ENCODE data around the gene ATAD3B. TPM values are rescaled to one million over a fixed set of nuclear protein-coding genes. Genes with fewer than 3 reads are reported as not detected.
A peak's percentile ranks its signal among the peaks of the same experiment; 100 is the strongest.

Gene ATAD3B
- total and polyA plus RNA-seq, 7 donors: 4.8 to 49.4 (median 11.5) TPM

DNA sequence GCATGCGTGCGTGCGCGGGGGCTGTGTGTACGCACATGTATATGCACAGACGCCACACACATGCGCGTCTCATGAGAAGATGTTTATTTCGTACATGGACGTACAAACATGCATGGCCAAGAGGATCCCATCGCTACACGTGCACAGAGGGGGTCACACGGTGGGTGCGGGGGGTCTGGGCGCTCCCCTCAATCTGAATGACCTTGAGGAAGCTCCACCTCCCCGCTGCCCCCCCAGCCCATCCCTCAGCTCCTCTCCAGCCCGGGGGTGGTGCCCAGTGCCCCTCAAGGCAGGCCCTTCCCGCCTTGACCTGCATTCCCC lies 67.4 kb downstream of the ATAD3B start:
- DNase-seq: no peak
- WGBS, 2 donors: 83 to 87% methylated on average over 18 of the region's 18 CpGs
- Histone ChIP-seq H3K4me3 (peak overlapping the region; percentile 63 to 88 (median 83)), H3K27me3 (no peaks in the 10 kb centered on the region), H3K27ac (peak overlapping the region; percentile 81 to 85 (median 83)), H3K9me3 (no peaks in the 10 kb centered on the region), H3K36me3 (peaks cover 0 to 50% (median 18%) of the 10 kb centered on the region in 4 donors), H3K4me1 (peaks cover 0 to 26% (median 23%) of the 10 kb centered on the region in 4 donors)
- TF ChIP-seq POLR2A (IDR thresholded peaks at IDR 0.05) (no peak), EP300 (IDR thresholded peaks at IDR 0.05) (no peak), POLR2AphosphoS5 (IDR thresholded peaks at IDR 0.05) (no peak)
- intact Hi-C loops (cut with DNase I): no loop called here

DNA sequence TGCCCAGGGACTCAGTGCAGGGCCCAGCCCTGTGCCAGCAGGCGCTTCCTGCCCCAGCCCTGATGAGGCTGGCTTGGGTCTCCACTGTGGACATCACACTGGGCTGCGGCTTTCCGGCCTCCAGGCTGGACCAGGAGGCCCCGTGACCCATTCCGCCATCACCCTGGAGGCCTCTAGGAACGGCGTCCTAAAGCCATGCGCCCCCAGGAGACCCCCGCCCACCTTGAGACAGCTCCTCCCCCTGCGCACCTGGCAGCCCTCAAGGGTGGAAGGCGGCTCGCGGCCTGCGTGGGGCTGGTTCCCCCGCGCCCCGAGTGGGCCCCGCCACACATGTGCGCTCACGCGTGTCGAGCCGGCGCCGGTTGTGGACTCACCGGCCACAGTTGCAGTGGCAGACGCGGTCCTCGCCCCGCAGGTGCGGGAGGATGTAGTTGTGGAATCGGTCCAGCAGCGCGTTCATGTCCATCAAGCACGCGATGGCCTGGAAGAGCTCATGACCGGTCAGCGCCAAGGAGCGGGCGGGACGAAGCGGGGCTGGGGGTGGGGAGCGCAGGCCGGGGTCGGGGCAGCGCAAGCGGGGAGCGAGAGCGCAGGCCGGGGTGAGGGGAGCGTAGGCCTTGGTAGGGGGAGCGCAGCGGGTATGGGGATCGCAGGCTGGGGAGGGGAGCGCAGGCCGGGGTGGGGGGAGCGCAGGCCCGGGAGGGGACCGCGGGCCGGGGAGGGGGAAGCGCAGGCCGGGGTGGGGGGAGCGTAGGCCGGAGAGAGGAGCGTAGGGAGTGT lies 67.9 kb downstream of the ATAD3B start:
- peak; percentile 81 for DNase-seq
- WGBS, 2 donors: 19 to 21% methylated on average over 65 to 66 of the region's 66 CpGs
- Histone ChIP-seq H3K36me3 (peaks cover 0 to 46% (median 18%) of the 10 kb centered on the region in 4 donors), H3K4me3 (peak overlapping the region; percentile 63 to 88 (median 83)), H3K9me3 (no peaks in the 10 kb centered on the region), H3K27ac (peak overlapping the region; percentile 81 to 85 (median 83)), H3K4me1 (peaks cover 0 to 26% (median 23%) of the 10 kb centered on the region in 4 donors), H3K27me3 (no peaks in the 10 kb centered on the region)
- intact Hi-C loops (cut with DNase I): no loop called here
- TF ChIP-seq CTCF (IDR thresholded peaks at IDR 0.05) (no peak), POLR2A (IDR thresholded peaks at IDR 0.05) (no peak), POLR2AphosphoS5 (IDR thresholded peaks at IDR 0.05) (peak in 3 of 4 donors; percentile 14 to 38 (median 25))

DNA sequence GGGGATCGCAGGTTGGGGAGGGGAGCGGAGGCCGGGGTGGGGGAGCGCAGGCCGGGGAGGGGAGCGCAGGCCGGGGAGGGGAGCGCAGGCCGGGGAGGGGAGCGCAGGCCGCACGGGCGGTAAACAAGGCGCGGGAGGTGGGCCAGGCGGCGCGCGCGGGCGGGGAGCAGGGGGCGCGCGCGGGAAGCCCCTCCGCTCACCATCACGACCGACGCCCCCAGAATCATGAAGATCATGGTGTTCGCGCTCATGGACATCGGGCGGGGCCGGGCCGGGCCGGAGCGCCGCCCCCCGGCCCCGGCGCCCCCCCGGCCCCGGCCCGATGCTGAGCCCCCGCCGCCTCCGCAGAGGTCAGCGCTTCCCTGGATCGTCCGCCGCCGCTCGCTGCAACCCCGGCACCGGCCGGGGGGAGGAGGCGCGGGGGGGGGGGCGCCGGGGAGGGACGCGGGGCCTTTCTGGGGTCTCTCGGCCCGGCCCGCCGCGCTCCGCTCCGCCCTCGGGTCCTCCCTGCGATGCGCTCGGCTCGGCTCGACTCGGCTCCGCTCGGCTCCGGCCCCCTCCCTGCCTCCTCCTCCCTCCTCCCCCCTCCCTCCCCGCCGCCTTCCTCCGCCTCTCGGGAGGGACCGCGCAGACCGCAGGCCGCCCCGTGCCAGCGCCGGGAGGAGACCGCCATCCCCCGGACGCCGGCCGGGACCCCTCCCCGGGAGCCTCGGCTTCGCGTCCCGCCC lies 68.7 kb downstream of the ATAD3B start, which contains the start of gene TMEM240:
TMEM240 (minus strand) TSS at position 535 of the 728 bp plus-strand sequence; CDS start at position 257, 278 bp downstream.
- peak within 1 kb of the TSS; percentile 81 to 85 (median 83) for H3K27ac ChIP-seq
- intact Hi-C loops (cut with DNase I): no loop called here
- TF ChIP-seq POLR2A (IDR thresholded peaks at IDR 0.05): no peak
- no peak for TF ChIP-seq POLR2AphosphoS5 (IDR thresholded peaks at IDR 0.05)
- TF ChIP-seq EP300 (IDR thresholded peaks at IDR 0.05): no peak
- TF ChIP-seq CTCF (IDR thresholded peaks at IDR 0.05): no peak
- H3K27me3 ChIP-seq: no peaks in the 10 kb centered on the region
- H3K9me3 ChIP-seq: no peaks in the 10 kb centered on the region
- DNase-seq: peak; percentile 92
- peaks cover 0 to 41% (median 17%) of the 10 kb centered on the region in 4 donors for H3K36me3 ChIP-seq
- H3K4me1 ChIP-seq: peaks cover 0 to 26% (median 23%) of the 10 kb centered on the region in 4 donors
- H3K4me3 ChIP-seq: peak within 1 kb of the TSS; percentile 63 to 88 (median 83)
- 2% methylated on average over 99 to 100 of the region's 100 CpGs for WGBS, 2 donors

- intact Hi-C loops (cut with DNase I): no loop called here
- 58 to 68% methylated on average over 53 of the region's 53 CpGs for WGBS, 2 donors
- no peak for DNase-seq
- H3K4me3 ChIP-seq: peak overlapping the region; percentile 63 to 88 (median 83)
- TF ChIP-seq CTCF (IDR thresholded peaks at IDR 0.05) (no peak), POLR2AphosphoS5 (IDR thresholded peaks at IDR 0.05) (peak in 3 of 4 donors; percentile 7 to 59 (median 35)), EP300 (IDR thresholded peaks at IDR 0.05) (no peak), POLR2A (IDR thresholded peaks at IDR 0.05) (no peak)
- H3K9me3 ChIP-seq: no peaks in the 10 kb centered on the region
- H3K36me3 ChIP-seq: peaks cover 0 to 37% (median 15%) of the 10 kb centered on the region in 4 donors
- H3K27me3 ChIP-seq: no peaks in the 10 kb centered on the region
- H3K27ac ChIP-seq: peak overlapping the region; percentile 81 to 85 (median 83)
- peaks cover 0 to 26% (median 23%) of the 10 kb centered on the region in 4 donors for H3K4me1 ChIP-seq
Measured at GRCh38 chr1:1540818-1541628, 69.5 kb downstream of the ATAD3B start.
